ENCODE results near the gene RBMXL2. TPM values are rescaled to one million over a fixed set of nuclear protein-coding genes. Genes with fewer than 3 reads are reported as not detected.

RBMXL2 gene
- total RNA-seq, 2 donors from 2014 or later = not detected

DNA sequence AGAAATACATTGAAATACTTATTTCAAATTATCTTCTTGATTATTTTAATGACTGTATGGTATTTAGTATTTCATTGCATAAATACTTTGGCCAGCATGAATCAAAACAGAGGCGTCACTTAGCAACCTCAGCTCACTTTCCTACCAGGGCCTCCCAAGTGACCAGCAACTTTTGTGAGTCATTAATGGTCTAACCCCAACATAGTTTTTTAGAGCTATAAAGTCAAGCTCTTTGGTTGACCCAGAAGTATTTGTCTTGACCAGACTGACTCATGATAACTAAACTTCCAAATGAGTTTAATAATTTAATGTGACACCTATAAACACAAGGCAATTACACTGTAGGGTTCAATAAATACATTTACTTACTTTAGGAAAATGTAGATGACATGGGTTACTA is 27.9 kb upstream of the RBMXL2 start:
- DNase-seq = no peak
- Histone ChIP-seq H3K4me1 (no peaks in the 10 kb centered on the region), H3K9me3 (no peaks in the 10 kb centered on the region)

DNA sequence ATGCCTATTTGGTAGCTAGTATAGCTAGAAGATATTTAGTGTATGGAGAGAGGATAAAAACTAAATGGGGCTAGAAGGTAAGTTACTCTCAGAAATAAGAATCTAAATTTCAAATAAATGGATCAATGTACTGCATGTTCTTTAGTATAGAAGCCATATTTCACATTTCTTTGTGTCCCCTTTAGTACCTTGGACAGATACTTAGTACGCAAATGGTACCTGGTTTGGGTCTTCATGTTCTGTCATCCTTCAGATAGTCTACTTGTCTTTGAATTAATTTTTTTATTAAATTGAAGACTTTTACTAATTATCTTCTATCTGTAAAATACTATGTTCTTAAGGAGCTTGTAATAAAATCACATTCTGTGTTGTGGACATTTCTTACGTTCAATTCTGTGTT is 26.3 kb upstream of the RBMXL2 start:
- H3K4me1 ChIP-seq = no peaks in the 10 kb centered on the region
- no peak for DNase-seq
- H3K4me3 ChIP-seq = no peak overlapping the region
- H3K9me3 ChIP-seq = no peaks in the 10 kb centered on the region
- H3K36me3 ChIP-seq = no peaks in the 10 kb centered on the region
- TF ChIP-seq, protein P1, sequence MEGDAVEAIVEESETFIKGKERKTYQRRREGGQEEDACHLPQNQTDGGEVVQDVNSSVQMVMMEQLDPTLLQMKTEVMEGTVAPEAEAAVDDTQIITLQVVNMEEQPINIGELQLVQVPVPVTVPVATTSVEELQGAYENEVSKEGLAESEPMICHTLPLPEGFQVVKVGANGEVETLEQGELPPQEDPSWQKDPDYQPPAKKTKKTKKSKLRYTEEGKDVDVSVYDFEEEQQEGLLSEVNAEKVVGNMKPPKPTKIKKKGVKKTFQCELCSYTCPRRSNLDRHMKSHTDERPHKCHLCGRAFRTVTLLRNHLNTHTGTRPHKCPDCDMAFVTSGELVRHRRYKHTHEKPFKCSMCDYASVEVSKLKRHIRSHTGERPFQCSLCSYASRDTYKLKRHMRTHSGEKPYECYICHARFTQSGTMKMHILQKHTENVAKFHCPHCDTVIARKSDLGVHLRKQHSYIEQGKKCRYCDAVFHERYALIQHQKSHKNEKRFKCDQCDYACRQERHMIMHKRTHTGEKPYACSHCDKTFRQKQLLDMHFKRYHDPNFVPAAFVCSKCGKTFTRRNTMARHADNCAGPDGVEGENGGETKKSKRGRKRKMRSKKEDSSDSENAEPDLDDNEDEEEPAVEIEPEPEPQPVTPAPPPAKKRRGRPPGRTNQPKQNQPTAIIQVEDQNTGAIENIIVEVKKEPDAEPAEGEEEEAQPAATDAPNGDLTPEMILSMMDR (IDR thresholded peaks at IDR 0.05) = no peak
- intact Hi-C loops (cut with DNase I) = no loop called here
- no peaks in the 10 kb centered on the region for H3K27me3 ChIP-seq
- no peak overlapping the region for H3K27ac ChIP-seq
- no peak overlapping the region for H3K9ac ChIP-seq (ENCODE audit: low read depth in 2 of 2, low read length in 2 of 2)

More for the DNA sequence above, 27.9 kb upstream of the RBMXL2 start:
- Histone ChIP-seq H3K36me3 (no peaks in the 10 kb centered on the region), H3K4me3 (no peak overlapping the region), H3K27ac (no peak overlapping the region), H3K27me3 (no peaks in the 10 kb centered on the region), H3K9ac (ENCODE audit: low read depth in 2 of 2, low read length in 2 of 2) (no peak overlapping the region)
- intact Hi-C loops (cut with DNase I) = no loop called here
- TF ChIP-seq, protein P1 (IDR thresholded peaks at IDR 0.05) = no peak

DNA sequence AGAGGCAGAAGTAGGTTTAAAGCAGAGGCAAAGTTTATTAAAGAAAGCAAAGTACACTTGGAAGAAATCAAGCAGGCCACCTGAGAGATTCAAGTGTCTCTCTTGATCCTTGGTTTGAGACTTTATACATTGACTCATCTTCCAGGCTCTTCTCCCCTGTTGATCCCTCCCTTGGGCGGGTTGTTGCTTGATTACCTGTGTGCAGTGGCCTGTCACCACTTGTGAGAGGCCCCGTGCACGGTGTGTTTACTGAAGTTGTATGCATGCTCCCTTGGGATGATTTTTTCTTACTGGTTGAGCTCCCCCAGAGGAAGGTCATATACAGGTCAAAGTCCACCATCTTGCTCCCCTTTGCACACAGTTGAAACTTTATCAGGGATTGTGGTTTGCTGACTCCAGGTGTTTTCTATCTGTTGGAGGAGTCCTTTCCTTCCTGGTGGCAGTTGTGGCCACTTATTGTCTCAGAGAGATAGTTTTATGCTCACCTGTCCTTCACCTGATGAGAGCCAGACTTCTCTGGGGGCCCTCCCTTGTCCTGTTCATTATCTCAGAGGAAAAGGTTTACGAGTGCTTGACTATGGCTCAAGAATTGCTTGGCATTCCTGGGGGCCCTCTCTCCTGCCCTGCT is 16.3 kb upstream of the RBMXL2 start:
- intact Hi-C loops (cut with DNase I) = no loop called here
- H3K4me1 ChIP-seq = no peaks in the 10 kb centered on the region
- H3K36me3 ChIP-seq = no peaks in the 10 kb centered on the region
- no peak overlapping the region for H3K4me3 ChIP-seq
- TF ChIP-seq, protein P1 (IDR thresholded peaks at IDR 0.05) = no peak
- H3K9me3 ChIP-seq = no peaks in the 10 kb centered on the region
- H3K27ac ChIP-seq = no peak overlapping the region
- no peak overlapping the region for H3K9ac ChIP-seq (ENCODE audit: low read depth in 2 of 2, low read length in 2 of 2)
- no peak for DNase-seq
- H3K27me3 ChIP-seq = no peaks in the 10 kb centered on the region

DNA sequence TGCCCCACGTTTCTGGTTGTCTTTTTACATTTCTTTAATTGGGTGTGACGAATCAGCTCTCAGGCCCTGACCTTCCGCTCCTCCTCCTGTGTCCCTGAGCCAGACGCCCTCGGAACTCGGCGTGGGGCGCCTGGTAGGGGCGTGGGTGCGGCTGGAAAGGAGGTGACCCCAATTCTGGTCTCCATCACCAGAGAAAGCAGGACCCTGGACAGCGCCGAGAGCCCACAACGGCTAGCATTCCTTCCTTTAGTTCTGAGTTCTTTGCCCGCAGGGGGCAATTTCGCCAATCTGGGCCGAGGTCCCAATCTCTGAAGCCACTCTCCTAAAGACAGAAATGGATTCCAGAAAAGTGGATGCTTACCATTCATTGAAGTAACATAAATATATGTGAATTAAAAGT is 11.7 kb upstream of the RBMXL2 start:
- Histone ChIP-seq H3K27me3 (no peaks in the 10 kb centered on the region), H3K36me3 (no peaks in the 10 kb centered on the region), H3K9ac (ENCODE audit: low read depth in 2 of 2, low read length in 2 of 2) (no peak overlapping the region), H3K4me1 (no peaks in the 10 kb centered on the region), H3K27ac (no peak overlapping the region), H3K4me3 (no peak overlapping the region), H3K9me3 (no peaks in the 10 kb centered on the region)
- no peak for DNase-seq
- intact Hi-C loops (cut with DNase I) = no loop called here
- TF ChIP-seq, protein P1 (IDR thresholded peaks at IDR 0.05) = no peak

DNA sequence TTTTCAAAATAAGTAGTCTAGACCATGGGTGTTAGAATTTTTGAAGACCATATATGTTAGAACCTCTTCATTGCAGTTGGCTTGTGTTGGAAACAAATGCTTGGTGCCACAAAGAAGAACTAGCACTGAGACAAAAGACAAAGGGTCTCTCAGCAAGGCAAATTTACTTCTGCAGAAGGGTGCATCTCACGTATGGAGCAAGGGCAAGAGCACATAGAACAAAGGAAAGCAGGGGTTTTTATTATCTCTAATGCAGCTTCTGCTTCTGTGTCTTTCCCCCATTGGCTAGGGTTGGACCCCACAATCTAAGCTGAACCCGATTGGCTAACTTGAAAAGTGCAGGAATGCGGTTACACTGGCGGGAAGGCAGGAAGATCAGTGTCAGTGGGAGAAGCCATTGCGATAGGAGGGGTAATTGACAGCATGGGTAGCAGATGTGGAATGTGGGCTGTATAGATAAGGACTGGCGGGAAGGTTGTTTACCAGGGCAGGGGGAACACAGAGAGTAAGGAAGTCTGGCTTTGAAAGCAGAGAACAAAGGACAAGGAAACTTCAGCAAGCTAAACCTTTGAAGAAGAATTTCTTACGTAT is 9.2 kb upstream of the RBMXL2 start:
- intact Hi-C loops (cut with DNase I) = no loop called here
- no peaks in the 10 kb centered on the region for H3K36me3 ChIP-seq
- TF ChIP-seq, protein P1 (IDR thresholded peaks at IDR 0.05) = no peak
- H3K4me1 ChIP-seq = no peaks in the 10 kb centered on the region
- no peaks in the 10 kb centered on the region for H3K27me3 ChIP-seq
- H3K9ac ChIP-seq (ENCODE audit: low read depth in 2 of 2, low read length in 2 of 2) = no peak overlapping the region
- no peak for DNase-seq
- no peak overlapping the region for H3K27ac ChIP-seq
- no peaks in the 10 kb centered on the region for H3K9me3 ChIP-seq
- H3K4me3 ChIP-seq = no peak overlapping the region
